Tibial nerve (tissue), 3 donors: ENCODE measurements around the gene MYO18B.

Experiments
- POLR2A ChIP-seq, 2 donors: fragments of 450-650 bp; IDR thresholded peaks; one replicate each; pipeline ENCODE4 v1.6.1; 2017; ENCODE audit warnings: antibody characterized with exemption in 2 of 2, mild to moderate bottlenecking in 2 of 2, moderate library complexity in 2 of 2
- TF ChIP-seq, protein P1 (sequence below), 5 experiments: fragments of 200-600 bp in 3 of 5; fragments of 450-650 bp in 2 of 5; sonication (generic) in 3 of 5; IDR thresholded peaks; one replicate each; pipeline ENCODE4 v1.5.1; 2016 to 2019; ENCODE audit warnings: antibody characterized with exemption in 5 of 5, mild to moderate bottlenecking in 3 of 5, moderate library complexity in 2 of 5

DNA sequence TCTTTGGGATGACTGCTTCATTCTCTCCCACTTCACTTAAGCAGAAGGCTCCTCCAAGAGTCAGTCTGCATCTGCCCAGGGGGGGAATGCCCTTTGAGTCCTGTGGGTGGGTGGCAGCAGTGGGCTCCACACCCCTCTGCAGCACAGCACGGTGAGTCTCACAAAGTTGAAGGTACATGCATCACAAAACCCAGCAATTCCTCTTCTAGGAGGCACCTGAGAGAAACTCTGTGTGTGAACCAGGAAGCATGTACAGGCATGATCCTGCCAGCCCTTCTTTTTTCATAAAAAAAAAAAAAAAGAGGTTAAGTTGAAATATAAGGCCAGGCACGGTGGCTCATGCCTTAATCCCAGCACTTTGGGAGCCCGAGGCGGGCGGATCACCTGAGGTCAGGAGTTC lies 87.2 kb downstream of the MYO18B start:
- TF ChIP-seq, protein P1, sequence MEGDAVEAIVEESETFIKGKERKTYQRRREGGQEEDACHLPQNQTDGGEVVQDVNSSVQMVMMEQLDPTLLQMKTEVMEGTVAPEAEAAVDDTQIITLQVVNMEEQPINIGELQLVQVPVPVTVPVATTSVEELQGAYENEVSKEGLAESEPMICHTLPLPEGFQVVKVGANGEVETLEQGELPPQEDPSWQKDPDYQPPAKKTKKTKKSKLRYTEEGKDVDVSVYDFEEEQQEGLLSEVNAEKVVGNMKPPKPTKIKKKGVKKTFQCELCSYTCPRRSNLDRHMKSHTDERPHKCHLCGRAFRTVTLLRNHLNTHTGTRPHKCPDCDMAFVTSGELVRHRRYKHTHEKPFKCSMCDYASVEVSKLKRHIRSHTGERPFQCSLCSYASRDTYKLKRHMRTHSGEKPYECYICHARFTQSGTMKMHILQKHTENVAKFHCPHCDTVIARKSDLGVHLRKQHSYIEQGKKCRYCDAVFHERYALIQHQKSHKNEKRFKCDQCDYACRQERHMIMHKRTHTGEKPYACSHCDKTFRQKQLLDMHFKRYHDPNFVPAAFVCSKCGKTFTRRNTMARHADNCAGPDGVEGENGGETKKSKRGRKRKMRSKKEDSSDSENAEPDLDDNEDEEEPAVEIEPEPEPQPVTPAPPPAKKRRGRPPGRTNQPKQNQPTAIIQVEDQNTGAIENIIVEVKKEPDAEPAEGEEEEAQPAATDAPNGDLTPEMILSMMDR (IDR thresholded peaks at IDR 0.05): no peak
- TF ChIP-seq POLR2A (IDR thresholded peaks at IDR 0.05): no peak
